GM21825 (cell line): ENCODE data around the gene PDE4D.
"Not testable (repeated sequence)": the region's sequence is repeated elsewhere in the genome, so short reads cannot be mapped to it uniquely, and the experiment has no call there.

Experiments used
- ATAC-seq: cut with Tn5 transposase; IDR thresholded peaks from one replicate; pipeline ENCODE4 v1.9.1; 2021; ENCODE audit warnings: mild to moderate bottlenecking, moderate library complexity; ENCODE audit not compliant: unreplicated experiment

Gene PDE4D

DNA sequence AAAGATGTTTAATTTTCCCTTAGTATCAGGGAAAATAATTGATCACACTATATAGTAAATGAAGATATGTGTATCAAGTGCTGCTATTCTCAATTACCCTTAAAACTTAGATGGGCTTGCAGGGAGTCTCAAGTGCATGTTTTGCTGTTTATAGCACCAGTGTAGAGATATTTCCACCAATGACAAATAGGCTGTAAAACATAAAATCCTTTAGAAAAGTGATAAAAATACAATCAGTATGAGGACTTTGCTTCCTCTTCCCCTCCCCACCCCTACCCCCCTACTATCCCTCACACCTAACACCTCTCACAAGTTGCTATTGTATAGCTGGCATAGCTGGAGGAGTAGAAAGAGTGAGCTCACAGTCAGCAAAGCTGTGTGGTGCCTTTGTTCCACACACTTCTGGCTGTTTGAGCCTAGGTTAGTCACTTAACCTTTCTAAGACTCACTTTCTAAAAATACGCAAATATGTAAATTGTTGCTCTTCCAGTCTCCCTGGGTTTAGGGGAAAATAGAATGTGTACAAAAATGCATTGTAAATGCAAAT is 93.1 kb downstream of the PDE4D start:
- no peak for ATAC-seq

DNA sequence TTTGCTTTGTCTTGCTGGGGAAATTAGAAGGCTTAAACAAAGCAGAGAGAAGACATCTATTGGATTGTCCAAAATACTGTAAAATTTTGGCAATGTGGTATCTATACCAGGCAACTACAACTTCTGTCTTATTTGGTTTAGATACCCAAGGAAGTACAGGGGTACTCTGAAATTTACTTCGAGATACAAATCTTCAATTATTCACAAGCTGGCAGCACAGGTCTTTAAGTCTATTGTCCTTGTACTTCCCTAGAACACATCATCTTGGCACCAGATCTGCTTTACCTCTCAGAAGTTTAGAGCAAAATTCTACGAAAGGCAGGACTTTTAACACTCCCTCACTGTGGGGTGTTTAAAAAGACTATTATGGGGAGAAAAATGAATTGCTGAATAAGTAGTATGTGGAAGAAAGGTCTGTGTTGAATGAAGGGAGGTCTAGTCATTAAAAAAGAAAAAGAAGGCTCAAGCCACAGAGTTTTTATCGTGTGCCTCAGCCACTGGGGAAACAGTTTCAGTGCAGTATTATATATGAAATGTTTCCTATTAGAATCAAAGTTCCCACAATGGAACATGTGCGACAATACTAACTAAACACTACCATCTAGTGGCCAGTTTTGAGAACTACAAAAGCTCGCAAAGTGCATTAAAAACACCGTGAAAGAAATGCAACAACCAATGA is 93.7 kb downstream of the PDE4D start:
- ATAC-seq = peak; percentile 38

DNA sequence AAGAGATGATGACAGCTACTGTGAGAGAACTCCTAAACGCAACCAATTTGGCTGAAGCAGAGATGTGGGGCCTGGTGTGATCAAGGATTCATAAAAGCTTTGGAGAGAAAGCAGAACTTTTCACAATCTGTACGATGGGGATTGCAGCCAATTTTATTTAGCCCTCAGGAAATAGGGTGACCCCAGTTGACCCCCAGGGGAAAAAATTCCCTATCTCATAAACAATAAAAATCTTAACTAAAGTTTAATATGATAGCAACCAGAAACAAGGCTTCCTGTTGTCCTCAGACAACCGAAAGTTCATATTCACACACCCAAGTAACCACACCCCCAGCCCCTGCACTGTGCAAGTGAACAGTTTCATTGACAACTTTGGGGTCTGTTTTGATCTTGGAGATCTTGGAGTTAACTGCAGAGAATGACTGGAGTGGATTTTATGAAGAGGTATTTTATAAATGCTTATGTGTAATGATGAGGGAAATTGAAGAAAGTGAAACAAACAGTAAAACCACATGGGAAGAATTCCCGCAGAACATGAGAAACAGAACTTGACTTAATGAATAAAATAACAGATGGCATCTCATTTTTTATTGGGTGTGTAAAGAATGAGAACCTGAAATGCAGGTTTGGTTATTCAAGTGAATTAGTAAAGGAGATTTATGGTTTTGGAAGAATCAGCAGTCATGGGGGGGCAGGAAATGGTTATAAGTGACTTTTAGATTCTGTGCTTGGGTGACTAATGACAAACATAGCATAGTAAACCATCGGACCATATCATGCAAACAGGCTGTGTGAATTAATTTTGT is 94.5 kb downstream of the PDE4D start:
- ATAC-seq = peak; percentile 75

DNA sequence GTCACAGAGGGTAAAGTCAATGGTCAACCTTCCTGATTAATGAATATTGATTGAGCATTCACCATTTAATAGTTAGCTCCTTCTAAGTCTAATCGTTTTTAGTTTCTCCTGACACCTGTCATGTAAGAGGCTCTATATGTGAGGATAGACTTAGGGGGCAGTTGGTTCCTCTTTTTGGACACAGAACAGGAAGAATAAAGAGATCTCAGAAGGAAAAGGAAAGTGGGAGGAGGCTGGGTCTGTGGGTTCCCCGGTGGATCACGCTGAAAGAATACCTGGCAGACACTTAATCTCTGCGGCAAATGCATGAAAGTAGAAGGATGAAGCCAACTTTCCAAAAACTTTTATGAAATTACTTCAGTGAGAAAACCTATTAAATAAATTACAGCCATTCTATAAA is 98.4 kb downstream of the PDE4D start:
- no peak for ATAC-seq

DNA sequence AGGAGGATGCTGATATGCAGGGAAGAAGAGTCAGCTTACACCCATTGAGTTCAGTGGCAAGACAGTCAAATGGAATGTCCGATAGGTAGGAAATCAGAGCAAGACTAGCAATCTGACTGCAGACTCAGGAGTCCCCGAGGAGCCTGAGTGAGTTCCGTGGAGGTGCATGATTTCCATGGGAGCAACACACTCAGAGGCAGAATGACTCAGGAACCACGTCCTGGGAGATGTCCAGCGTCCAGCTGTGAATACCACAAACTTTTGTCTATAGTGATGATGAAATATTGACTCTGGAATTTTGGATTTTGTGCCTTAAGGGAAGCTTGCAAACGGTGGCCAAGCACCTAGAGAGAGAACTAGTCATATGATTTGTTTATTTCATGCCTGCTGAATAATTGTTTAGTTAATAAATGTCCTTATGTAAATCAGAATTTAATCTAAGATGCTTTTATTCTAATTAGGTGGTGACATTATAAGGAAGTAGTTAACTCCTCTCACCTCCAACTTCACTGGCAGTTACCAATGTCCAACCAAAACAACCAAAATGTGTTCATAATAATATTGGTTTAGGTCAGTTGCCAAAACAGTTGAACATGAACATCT is 100.4 kb downstream of the PDE4D start:
- no peak for ATAC-seq

DNA sequence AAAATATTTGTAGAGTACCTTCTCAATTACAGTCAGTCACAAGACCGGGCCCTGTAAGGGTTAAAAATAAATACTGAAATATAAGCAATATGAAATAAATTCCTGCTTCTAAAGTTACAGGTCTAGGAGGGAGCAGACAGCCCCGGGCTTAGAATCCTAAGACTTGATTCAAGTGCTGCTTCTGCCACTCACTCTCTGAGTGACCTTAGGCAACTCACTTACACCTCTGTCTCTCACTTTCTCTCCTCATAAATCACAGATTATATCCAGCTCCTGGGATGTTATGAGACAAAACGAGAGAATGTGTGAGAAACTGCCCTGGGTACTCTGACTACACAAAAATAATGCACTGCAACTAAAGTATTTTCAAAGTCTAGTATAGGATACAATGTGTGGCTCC is 101.9 kb downstream of the PDE4D start:
- no peak for ATAC-seq

DNA sequence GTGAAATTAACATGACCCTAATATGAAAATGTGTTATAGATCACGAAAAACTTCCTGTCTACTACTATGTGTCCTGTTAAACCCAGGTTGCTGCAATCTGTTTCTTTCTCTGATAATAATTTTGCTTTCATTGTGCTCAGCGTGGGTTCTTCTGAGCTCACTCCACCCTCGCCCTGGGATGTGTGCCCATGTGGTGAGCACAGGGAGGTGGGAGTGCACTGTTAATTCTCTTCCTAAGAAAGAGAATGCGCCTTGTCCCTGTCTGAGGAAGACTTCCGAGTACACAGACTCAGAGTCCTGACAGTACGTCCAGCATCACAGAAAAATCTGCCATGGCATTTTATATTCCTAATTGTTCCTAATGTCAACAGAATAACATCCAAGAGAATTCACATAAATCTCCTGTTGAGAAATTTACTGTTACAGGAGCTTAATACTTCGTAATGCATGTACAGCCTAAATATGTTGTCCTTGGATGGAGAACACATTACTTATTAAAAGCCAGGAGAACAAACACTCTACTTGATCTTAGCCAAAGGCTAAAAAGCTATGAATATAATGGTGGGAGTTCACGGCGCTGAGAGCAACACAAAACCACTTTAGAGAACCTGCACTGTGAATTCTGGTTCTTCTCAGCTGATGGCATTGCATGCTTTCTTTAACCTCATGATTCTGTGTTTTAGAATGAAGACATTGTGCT is 102.6 kb downstream of the PDE4D start:
- no peak for ATAC-seq

DNA sequence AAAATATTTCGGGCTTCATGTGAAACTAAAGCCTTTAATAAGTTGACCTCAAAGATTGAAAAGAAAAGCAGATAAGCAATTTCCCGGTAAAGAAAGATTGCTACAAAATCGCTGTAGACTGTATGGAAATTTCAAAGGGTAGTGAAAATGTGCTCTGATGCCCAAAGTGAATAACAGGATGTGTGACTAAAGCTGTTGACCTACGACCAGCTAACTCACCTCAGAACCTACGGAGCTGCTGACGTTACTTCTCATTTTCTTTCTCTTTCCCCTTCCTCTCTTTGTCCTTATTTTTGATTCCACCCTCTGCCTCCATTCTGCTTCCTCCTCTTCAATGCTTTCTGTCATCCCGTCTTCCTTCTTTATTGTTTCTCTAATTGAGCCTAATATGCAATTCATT is 103.2 kb downstream of the PDE4D start:
- ATAC-seq = peak; percentile 60

DNA sequence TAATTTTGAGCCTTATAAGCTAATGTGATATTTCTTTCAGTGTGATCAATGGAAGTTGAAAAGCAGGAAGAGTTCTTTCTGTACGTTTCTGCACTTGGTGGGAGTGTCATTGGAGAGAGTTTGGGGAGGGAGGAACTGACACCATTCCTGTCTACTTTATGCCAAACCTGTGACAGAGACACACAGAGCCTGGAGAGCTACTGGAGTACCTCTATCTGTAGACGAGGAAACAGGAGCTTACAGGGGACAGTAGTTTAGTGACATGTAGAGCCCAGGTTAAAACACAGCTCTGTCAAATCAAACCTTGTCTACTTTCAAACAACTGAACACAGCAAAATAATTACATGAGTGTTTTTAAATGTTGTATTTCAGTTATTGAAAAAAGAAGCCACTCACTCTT is 103.6 kb downstream of the PDE4D start:
- no peak for ATAC-seq

DNA sequence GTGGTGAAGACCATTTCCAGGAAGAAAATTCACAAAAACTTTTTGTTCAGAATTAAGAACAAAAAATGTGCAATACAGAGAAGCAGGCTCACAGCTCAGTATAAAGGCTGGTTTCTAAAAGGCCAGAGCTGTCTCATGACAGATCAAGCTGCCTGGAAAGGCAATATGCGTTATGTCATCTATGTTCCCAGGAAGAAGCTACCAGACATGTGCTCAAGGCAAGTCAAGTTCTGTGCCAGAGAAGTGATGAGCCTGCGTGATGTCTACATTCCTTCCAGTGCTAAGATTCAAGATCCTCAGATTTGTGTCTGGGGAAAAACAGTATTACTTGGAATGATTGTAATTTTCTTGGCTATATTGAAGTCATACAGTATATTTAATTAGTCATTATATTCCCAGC is 104.3 kb downstream of the PDE4D start:
- ATAC-seq = no peak

DNA sequence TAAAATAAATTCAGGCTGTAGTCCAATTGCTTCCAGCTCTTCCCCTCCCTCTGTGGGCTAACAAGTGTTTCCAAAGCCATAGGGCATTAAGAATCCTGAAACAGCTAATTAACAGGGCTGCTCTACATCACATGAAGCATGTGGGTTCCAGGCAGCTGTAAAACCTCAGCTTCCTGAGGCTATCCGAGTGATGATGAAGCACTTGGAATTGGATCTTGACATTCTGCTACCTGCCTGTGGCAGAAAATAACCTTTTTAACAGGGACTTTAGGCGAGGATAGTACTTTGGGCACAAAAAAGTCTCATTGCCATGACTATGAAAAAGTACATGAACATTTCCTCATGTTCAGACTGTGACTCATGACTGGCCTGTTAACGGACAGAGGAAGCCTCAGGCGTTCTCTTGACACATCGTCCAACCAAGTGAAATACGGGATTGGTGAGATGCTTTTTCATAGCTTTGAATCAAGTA is 107.2 kb downstream of the PDE4D start:
- no peak for ATAC-seq

DNA sequence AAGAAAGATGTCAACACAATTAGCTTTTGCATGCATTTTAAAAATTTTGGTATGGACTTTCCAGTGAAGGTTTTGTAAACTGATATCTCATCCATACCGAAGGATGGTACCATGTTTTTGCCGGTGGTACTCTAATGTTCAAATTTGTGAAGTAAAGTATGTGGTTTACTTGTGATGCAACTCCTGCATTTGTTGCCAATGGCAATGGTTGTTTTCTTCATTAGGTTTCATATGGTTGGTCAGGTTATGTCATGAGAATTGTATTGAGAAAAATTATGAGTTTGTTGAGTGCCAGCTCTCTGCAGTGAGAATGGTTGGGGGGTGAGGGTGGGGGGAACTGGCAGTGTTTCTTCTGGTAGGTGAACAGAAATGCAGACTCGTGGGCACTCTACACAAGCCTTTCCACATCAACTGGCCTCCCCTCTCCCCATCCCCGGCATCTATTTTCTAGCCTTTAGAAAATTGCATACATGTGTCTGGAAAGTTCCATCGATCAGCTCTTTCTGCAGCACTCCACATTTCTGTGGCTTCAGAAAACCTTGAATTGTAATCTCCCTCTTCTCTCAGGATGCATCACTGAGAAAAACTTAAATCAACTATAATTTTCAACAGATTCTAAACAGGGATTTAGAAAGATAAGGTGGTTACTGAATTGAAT is 107.7 kb downstream of the PDE4D start:
- no peak for ATAC-seq

DNA sequence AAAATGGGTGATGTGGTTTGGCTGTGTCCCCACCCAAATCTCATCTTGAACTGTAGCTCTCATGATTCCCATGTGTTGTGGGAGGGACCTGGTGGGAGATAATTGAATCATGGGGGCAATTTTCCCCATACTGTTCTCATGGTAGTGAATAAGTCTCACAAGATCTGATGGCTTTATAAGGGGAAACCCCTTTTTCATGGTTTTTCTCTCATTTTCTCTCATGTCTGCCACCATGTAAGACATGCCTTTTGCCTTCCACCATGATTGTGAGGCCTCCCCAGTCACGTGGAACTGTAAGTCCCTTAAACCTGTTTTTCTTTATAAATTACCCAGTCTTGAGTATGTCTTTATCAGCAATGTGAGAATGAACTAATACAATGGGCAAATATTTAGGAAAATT is 108.8 kb downstream of the PDE4D start:
- not testable (repeated sequence) for ATAC-seq

DNA sequence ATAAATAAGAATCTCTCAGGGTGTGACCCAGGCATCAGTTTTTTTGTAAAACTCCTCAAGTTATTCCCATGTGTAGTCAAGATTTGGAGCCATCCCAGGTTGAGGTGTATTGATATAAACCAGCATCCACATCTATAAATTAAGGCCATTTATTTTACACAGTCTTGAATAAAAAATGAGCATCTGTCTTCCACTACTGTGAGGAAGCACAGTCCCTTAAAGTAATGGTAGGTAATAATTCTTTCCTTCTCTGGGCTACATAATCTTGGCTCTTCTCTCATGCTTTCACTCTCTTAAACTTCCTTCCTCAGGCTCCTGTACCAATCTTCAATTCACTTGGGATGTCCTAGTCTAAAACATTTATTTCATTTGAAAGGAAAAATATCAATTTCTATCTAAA is 110.3 kb downstream of the PDE4D start:
- ATAC-seq = no peak

DNA sequence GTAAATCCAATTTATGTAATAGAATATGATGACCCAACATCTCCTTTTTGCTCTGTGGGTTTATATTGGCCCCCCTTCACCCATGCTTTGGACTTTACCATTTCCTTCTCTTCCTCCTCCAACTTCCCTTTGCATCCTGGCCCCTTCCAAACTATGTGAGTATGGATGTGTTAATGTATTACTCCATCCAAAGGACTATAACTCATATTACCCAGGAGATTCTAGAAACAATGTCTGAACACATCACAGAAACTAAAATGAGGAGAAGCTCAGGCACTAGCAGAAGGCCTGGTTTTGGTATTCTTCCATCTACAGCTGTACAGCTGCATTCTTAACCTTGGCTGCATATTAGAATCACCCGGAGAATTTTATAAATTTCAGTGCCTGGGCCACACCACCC is 110.7 kb downstream of the PDE4D start:
- no peak for ATAC-seq

DNA sequence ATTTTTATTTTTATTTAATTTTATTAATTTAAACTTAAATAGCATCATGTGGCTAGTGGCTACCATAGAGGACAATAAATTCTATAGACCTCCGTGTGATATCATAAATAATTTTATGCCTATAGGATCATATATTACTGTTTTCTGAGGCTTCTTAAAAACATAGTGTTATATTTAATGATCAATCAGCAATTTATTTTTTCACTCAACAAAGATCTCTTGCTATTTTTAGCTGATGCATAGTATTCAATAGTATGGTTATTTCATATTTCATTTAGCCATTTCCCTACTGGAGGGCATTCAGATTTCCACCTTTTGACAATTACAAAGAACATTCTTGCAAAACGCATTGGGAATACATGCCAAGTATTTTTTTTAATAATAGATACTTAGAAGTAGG is 114.1 kb downstream of the PDE4D start:
- no peak for ATAC-seq

DNA sequence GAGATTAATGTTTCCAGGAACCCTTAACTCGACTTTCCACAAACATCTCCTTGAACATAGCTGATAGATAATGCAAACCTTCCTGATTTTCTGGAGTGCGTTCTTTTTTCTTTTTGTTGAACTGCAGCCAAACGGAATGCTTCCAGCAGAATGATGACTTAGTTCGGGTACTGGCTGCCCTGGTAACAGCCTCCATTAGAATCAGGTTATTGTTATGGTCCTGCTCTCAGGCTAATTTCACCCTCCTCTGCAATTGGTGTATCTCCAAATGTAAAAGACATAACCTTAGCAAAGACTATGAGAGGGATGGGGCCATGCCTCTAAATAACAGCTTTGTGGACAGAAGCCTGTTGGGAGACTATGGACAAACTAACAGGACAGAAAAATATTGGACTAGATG is 116.5 kb downstream of the PDE4D start:
- no peak for ATAC-seq

DNA sequence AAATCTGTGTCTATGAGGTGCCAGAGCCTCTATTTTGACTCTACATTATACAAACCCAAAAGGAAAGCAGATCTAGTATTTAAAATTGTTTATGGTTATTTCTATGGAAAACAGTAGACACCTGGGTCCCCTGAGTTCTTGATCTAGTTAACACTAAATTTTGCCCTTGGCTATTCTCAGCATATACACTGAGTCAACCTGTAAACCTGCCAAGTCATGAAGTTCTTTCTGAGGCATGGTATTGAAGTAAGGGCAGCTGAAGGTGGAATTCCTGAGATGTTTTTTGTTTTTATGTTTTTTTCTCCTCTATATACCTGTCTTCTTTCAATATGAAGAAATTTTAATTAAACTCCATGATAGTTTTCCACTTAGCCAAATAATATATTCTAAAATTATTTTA is 120.2 kb downstream of the PDE4D start:
- ATAC-seq = no peak

DNA sequence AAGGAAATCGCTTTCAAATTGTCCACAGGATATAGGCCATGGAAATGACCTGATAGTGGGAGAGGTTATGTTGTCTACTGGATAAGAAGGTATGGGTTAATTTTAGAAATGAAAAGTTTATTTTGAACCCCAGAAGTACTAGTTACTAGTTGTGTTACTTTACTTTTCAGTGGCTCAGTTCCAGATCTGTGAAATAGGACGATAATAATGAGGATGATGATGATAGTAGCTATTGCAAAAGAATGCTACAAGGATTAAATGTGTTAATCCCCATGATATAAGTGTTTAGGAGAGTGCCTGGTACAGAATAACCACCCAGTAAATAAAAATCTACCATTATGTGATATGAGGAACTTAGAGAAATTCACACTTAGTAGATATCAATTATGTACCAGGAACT is 120.8 kb downstream of the PDE4D start:
- no peak for ATAC-seq

DNA sequence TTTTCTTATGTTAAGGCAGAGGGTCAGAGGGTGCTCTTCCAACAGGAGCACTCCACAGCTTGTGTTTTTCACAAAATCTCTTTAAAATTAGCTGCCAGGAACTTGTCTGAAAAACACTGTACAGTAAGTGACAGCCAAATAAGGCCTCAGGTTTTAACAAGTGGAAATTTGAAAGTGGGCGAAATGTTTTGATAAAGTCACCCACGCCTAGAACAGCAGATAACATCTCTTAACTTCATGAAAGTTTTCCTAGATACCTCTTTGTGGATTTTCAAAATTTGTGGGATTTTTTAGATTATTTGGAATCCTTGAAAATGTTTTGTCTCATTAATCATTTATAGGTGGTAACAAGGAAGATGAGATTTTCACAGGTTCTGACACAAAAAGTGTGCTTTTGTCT is 121.3 kb downstream of the PDE4D start:
- ATAC-seq = no peak

DNA sequence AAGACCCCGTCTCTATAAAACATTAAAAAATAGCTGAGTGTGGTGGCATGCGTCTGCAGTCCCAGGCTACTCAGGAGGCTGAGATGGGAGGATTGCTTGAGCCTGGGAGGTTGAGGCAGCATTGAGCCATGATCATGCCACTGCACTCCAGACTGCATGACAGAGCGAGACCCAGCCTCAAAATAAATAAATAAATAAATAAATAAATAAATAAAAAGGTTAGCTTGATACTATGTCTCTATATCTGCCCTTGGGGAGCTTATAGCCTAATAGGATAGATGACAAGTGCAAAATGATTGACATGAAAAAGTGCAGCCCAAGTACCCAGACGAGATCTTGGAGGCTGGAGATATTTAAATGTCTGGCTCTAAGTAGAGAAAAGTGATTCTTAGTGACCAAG is 122.6 kb downstream of the PDE4D start:
- ATAC-seq = no peak
